OCI-M2 (cell line): ENCODE data around the gene KLF12.

ENCODE experiments used
- DNase-seq: peaks from one replicate; lab custom pipeline; 2025; ENCODE audit not compliant: unreplicated experiment; lab: John Stamatoyannopoulos, UW

The KLF12 gene

DNA sequence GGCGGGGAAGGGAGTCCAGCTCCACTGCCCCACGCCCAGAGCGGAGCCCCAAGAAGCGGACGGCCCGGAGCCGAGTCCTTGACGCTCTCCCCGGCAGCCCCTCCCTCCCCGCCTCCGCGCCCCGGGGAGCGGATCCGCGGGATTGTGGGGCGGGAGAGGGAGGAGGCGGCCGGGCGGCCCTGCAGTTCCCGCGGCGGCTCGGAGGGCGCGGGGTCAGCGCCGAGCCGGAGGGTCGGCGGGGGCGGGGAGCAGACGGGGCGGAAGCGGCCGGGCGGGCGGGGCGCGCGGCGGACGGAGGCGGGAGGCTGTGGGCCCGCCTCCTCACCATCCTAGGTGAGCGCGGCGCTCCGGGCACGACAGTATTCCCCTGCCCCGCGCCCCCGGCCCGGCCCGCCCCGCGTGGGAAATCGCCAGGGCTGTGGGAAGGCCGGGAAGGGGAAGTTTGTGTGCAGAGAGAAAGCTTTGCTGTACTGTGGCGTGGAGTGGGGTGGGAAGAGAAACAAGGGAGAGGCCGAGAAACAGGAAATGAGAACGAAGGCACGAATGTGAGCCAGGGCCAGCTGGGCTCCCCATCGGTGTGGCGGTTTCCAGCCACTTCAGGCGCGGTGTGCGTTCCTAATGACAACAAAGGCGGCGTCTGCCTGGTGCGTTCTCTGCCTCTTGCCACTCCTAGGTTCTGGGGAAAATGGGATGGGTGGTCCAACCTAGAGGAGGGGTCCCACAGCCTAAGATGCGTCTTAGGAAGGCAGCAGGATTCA, 1.3 kb upstream of the KLF12 start:
- no peak for DNase-seq

DNA sequence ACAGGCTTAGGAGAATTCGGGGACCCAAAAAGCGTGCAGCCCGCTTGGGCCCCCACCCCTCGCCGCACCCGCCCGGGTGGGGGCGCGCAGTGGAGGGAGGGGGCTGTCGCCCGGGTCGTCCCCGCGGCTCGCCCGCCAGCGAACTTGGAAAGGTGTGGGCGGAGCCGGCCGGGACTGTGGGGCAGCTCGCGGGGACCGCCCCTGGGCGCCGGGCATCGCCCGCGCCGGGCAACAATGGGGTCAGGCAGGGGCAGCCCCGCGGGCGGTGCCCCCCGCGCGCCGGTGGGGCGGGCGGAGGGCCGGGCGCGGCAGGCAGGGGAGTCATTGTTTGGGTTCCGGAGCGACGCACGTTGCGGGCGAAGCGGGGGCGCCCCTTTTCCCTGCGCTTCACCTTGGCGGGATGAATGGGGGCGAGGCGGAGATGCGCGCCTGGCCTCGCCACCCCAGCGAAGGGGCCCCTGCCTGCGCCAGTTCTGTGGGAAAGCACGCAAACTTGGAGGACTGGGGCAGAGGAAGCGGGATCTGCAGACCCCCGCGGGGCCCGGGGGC, 647 bp upstream of the KLF12 start:
- DNase-seq, result no peak

DNA sequence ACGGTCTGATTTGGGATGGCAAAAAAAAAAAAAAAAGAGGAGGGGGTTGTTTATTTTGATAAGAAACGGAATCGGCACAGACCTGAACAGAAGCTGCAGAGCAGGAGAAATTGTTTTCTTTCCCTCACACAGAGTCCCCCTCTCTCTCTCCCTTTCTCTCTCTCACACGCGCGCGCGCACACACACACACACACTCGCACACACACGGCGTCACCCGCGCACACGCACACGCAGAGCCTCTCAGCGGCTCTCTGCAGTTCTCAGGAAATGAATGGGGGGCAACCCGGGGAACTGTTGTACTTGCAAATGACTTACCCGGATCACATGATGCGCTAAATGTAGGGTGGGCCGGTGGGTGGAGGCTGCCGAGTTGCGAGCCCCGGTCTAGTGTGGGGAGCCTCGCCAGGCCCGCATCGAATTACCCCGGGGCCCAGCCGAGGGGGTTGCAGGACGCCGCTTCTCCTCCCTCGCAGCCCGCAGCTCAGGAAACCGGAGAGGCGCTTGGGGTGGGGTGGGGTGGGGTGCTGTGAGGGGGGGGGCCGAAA, 475 bp downstream of the KLF12 start:
- no peak for DNase-seq

DNA sequence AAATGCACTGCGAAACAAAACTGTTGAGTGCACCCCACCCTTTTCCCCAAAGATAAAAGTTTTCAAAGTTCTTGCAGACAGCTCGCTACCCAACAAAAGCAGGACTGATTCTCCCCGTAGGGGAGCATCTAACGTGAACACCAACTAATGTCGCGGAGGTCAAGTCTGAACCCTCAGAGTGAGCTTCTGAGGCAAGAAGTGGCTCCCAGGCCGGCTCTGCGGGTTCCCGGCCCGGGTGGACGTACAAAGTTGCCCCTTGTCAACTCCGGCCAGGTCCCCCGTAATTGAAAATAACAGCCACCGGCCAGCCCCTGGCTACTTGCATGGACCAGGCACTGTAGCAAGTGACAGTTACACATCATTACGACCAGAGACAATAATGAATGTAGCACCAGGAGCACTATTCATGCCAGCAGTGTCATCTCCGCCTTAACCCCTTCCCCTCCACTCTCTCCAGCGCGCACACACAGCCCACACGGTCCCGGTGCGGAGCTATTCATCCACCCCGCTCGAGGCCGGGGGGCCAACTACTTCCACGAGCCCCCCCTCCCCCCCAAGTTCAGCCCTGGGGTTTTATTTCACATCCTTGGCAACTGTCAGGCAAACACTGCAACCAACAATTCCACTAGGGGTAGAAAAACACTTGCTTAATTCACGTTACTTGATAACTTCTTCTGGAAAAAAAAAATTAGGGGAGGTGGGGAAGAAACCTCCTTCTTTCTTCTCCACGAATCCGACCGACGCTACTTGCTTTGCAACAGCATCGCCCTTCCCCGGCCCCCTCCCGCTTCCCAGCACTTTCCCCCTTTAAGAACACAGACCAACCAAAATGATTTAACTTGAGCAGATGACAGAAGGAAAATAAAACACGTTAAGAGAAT, 1.2 kb downstream of the KLF12 start:
- no peak for DNase-seq

DNA sequence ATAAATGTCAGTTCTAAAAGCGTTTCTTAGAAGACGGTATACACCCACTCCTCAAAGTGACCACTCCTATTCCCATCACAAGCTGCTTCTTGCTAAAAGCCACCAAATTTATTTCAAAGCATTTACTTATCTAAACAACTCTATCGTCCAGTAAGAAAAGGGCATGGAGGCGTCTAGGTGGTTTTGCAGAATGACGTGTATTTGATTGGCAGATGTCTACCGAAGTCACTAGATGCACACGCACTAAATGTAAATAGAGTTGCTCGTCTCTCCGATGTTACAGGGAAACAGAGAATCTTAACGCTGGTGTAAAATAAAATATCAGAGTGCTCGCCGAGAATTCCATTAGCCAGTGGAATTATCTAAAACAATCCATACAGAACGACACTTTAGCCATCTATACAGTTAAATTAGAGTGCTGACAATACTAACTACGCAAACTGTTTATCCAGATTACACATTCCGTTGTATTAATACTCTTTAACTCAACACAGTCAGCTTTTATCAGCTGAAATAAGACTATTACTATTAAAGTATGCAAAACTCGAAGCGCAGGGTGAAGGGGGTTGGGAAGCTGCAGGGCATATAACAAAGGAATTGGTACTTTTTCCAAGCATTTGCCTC, 1.9 kb downstream of the KLF12 start:
- no peak for DNase-seq

DNA sequence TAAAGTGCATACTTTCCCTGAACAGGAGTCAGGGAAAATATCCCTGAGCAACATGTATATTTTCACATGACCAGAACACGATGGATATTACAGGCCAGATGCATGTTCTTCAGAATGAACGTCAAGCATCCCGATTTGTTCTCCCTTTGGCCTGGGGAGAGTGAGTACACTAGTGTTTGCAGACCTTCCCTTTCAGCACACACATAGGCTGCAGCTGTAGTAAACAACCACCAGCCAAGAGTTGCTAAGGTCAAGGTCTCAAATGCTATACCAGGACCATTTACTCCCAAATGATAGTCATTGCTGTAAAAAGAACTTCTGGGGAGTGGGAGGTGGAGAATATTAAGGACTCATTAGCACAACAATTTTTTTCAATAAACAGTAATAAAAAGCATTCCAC, 3.0 kb downstream of the KLF12 start:
- no peak for DNase-seq

DNA sequence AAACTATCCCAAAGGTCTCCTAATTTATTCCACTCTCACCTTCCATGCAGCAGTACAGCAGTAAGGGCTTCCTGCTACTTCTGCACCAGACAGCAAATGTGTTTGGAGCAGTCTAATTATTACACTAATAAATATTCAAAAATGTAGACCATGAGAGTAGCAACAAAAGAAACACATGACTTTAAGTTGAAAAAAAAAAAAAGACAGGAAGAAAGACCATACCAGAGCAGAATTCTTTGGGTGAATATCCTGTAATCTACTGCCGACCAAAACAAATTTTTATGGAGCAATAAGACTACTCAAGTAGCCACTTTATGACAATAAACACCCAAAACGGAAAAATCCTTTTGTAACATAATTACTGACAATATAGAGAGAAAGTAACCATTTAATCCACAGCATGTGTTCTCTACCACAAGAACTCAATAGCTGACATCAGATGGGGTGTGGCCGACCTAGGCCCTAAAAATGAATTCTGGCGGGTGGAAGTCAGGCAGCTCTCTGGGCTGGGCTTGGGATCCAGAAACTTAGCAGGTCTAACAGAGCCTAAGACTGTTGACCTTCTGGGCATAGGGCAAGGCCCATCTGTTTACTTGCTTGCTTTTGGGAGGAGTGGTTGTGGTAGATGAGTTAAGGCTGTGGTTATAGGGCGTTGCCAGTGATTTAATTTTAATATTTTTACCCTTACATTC, 4.6 kb downstream of the KLF12 start:
- DNase-seq, result no peak

DNA sequence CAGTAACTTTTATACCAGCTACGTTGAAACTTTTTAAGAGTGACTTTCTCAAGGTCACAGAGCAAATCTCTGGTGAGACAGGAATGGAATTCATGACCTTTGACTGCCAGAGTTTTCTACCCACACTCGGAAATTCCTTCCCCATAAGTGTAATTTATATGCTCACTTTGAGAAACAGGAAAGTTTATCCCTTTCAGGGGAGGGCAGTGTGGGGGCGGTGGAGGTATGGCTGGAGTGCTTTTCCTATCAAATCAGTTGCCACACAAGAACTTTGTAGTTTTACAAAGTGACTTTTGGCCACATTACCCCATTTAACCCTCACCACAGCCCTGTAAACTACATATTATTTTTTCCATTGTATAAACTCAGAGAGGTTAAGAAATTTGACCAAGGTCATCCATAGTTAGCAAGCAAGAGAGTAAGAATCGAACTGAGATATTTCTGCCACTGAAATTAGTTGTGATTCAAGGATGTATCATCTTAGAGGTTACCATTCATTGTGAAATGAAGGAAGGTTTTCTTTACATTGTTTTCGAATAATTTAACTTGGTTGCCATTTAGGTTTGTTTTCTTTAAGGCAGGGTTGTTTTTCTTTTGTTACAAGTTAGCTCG, 5.9 kb downstream of the KLF12 start:
- no peak for DNase-seq

DNA sequence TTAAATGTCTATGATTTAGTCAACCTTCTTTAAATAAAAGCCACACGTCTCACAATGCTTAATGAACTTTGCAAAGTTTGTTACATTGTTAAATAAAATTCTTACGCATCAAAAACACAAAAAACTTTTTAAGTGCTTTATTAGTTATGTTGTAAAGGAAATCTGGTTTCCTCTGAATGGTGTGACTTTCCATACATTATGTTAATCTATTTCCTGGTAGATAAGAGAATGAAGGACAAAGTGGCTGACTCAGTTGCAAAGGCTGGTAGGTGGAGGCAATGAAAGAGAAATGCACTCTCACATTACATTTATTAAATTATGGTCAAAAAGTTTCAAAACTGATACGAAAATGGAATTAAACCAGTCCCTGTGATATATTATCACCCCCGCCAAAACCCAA, 15.9 kb downstream of the KLF12 start:
- no peak for DNase-seq

DNA sequence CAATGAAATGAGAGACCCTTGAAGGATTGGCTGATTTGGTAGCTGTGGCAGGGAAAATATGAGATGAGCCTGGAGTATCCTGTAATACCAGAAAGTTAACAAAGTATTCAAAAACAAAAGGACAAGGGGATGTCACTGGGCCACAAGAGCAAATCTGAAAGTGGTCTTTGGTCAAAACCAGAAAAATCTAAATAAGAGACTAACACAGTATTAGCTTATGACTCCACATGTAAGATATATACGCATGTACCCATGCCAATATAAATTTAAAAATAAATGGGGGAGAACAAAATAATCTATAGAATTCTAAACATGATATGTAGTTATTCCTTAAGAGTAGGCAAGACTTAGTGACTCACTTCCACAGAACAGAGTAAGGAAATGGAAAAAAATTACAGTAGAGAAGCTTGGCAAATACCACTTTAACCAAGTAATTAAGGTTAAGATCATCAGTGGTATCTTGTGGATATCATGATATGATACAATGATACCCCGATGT, 16.9 kb downstream of the KLF12 start:
- DNase-seq, result no peak

DNA sequence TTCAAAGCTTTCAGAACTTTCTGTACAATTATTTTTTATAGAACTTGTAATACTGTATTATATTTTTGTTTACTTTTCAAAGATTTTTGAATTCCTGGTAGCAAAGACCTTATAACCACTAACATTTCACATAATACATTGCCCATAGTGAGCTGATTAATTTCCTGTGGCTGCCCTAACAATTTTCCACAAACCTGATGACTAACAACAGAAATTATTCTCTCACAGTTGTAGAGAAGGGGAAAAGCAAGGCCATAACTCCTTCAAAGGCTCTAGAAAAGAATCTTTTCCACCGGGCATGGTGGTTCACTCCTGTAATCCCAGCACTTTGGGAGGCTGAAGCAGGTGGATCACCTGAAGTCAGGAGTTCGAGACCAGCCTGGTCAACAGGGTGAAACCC, 19.1 kb downstream of the KLF12 start:
- no peak for DNase-seq

DNA sequence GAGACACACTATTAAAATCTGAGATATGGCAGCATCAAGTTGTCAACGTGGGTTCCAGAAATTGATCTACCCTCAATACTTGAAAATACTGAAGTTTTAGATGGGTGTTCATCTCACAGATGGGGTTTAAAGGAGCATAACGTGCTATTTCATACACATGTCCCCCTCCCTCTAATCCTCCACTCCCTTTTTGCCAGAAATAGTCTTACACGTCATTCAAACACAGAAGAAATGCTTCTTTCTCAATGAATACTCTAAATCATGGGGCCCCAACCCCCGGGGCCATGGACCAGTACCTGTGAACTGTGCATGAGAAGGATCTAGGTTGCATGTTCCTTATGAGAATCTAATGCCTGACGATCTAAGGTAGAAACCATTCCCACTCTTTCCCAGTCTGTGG, 19.6 kb downstream of the KLF12 start:
- no peak for DNase-seq

DNA sequence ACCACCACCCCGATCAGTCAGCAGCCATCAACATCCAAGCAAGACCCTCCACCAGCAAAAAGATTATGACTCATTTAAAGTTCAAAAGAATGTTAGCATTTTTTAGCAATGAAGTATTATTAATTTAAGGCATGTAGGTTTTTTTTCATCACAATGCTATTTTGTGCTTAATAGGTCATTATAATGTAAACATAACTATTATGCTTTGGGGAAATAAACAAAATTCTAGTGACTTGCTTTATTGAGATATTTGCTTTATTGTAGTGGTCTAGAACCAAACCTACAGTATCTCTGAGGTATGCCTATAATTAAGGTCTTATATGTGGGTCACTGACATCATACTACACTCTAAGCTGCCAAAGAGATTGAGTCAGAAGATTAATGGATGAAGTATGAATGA, 20.0 kb downstream of the KLF12 start:
- no peak for DNase-seq

DNA sequence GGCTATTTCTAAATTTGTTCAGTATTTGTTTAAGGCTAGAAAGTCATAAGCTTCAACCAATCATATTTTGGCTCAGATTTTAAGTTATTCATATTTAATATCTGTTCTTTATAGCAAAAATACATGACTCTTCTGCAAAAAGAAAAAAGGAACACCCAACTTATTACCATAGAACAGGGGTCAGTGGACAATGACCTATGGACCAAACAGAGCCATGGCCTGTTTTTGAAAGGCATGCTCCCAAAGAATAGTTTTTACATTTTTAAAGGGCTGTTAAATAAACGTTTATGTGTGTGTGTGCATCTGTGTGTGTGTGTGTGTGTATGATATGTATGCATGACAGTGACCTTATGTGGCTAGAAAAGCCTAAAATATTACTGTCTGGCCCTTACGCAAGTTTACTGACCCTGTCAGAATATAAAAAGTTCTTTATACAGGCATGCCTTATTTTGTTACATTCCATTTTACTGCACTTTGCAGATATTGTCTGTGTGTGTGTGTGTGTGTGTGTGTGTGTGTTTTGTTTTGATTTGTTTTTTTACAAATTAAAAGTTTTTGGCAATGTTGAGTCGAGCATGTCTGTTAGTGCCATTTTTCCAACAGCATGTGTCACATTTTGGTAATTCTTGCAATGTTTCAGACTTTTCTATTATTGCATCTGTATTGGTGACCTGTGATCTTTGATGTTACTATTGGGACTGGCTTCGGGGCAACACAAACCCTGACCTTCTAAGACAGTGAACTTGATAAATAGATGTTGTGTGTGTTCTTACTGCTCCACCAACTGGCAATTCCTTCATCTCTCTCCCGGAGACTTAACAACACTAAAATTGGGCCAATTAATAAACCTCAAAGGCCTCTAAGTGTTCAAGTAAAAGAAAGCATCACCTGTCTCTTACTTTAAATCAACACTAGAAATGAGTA, 22.0 kb downstream of the KLF12 start:
- no peak for DNase-seq

DNA sequence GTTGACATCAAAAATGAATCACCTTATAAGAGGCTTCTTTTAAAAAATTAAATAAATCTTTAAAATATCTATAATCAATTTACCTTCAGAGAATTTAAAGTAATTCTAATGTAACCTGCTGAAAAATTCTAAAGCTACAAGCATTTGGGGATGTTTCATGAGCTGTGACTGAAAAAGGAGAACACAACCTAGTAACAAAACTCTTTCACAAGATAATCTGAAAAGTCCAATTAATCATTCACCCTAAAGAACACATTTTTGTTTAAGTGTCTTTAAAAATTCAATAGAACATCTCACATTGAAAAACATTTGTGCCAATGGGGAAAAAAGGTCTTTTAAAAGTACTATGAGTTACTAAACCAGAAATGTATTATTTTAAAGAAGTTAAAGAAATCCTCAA, 22.8 kb downstream of the KLF12 start:
- DNase-seq, result no peak

DNA sequence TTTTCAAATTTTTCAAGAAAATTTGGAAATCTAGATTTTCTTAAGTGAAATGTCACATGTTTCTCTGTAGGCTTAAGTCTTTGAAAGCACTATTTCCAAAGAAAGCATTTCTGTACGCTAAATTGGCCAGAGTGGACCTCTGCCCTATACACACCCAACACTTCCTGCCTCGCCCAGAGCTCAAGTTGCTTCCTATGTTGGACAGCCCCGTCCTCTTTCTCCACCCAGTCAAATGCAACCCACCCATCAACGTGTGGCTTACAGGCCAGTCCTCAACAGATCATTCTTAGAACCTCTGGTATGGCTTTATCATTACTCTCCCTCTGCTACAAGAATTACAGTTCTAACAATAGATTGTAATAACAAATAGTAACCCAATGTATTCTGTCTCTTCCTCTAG, 24.2 kb downstream of the KLF12 start:
- no peak for DNase-seq

DNA sequence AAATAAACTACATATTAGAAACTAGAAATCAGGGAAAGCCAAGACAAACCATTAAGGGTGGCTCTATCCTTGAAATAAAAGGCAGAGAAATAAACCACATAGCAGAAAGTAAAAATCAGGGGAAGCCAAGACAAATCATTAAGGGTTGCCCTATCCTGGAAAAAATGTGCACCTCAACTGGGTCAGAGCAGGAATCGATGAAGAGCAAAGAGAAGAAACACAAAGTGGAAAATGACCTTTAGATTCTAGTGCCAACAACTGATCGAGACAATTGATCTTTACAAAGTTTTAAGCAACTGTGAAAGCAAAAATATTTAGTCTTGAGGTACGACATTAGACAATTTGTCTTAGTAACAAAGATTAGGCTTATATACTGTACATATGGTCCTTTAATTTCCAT, 26.6 kb downstream of the KLF12 start:
- DNase-seq, result no peak

DNA sequence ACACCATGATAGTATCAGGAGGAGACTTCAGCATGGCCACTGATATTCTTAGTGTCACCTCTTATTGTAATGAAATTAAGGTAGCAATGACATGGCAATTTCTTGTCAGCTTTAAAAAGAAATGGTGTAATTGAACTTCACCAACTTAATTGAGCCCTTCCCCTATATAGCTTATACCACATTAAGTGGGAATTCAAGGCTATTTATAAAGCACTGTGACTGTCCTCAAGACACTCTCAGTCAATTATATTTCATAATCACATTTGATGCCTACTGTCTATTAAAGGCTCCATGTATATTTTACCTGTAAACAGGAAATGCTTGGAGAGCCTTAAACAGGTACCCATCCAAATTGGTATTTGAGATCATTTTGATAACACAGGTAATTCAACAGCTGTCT, 28.3 kb downstream of the KLF12 start:
- DNase-seq, result no peak

DNA sequence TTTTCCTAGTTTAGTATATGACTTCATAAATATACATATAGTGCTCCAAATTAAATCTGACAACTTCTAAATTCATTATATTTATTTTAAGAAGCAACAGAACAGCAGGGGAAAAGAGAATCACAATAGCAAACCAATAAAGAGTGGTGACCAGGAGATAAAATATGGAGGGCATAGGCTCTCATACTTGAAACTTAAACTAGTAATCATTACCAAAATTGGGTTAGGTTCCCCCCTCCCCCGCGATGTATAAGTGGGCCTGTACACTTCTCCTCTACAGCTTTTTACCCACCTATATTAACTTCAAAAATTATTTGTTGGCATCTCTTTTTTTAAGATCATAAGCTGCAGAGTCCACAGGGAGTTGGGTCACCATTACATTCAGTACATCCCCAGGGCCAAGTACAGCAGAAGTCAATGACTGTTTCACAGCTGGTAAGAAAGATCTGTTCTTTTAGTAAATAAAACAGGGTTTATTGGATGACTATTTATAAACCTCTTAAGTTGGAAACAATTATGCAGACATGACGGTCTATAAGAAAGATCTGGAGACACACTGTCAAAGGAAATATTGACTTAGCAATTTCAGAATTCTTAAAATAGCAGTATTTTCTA, 29.4 kb downstream of the KLF12 start:
- DNase-seq, result no peak
